Dendritic cell treated with granulocyte-macrophage colony-stimulating factor and Interleukin-4, amounts not matched to agents 40 ng/mL and 50 ng/mL, for 4 days (primary cell): ENCODE results near the gene WFDC10A.
"Not testable (repeated sequence)": the region's sequence is repeated elsewhere in the genome, so short reads cannot be mapped to it uniquely, and the experiment has no call there.

Experiments used
- H3K27ac Mint-ChIP-seq: one replicate; pipeline ENCODE4 v1.8.0; 2022; ENCODE audit warnings: mild to moderate bottlenecking, mixed read lengths
- H3K27me3 Mint-ChIP-seq: one replicate; pipeline ENCODE4 v1.8.0; 2022; ENCODE audit warnings: mild to moderate bottlenecking, mixed read lengths
- H3K36me3 Mint-ChIP-seq: one replicate; pipeline ENCODE4 v1.8.0; 2022; ENCODE audit warnings: low read depth, mixed read lengths
- H3K4me1 Mint-ChIP-seq: one replicate; pipeline ENCODE4 v1.8.0; 2022; ENCODE audit warnings: low read depth, mixed read lengths
- H3K4me3 Mint-ChIP-seq: one replicate; pipeline ENCODE4 v1.8.0; 2022; ENCODE audit warnings: mild to moderate bottlenecking, moderate library complexity, mixed read lengths
- H3K9me3 Mint-ChIP-seq: one replicate; pipeline ENCODE4 v1.8.0; 2022; ENCODE audit warnings: mixed read lengths
- intact Hi-C: fragments of 100-400 bp; cut with micrococcal nuclease; formaldehyde crosslinking; loops from one replicate; pipeline ENCODE4 v1.15.0; 2022

WFDC10A gene

DNA sequence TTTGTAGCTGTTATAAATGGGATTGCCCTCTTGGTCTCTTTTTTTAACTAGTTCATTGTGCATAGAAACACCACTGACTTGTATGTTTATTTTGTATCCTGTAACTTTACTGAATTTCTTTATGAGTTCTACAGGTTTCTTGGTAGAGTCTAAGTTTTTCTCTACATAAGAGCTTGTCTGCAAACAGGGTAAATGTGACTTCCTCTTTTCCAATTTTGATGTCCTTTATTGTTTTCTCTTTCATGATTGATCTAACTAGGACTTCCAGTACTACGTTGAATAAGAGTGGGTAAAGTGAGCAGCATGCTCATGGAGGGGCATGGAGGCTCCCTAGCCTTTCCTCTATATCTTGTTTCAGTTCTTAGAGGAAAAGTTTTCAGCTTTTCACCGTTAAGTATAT, 3.0 kb upstream of the WFDC10A start:
- Mint-ChIP-seq H3K27ac (no peak overlapping the region), H3K27me3 (peaks cover 15% of the 10 kb centered on the region), H3K36me3 (no peaks in the 10 kb centered on the region), H3K4me3 (no peak overlapping the region), H3K4me1 (no peaks in the 10 kb centered on the region), H3K9me3 (peaks cover 7% of the 10 kb centered on the region)
- intact Hi-C loops, result no loop called here

DNA sequence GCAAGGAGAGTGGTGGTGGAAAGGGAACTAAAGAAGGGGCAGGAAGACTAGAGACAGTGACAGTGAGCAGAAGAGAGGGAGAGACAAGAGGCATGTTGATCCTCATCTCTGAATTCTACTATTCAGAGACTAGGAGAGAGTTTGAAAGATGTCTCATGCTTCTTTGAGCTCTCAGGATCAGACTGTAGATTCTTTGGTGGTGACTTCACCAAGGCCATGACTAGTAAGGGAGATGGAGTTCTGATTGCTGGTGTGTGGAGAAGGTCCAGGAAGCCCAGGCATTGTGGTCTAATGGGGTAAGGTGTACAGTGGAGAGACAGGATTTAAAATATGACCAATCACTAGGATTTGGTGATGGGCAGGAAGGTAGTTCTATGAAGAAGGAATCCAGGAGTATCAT, 832 bp downstream of the WFDC10A start:
- Mint-ChIP-seq H3K4me1 (no peaks in the 10 kb centered on the region), H3K27me3 (peaks cover 7% of the 10 kb centered on the region), H3K36me3 (no peaks in the 10 kb centered on the region), H3K27ac (no peak overlapping the region), H3K4me3 (no peak overlapping the region), H3K9me3 (peaks cover 1% of the 10 kb centered on the region)
- intact Hi-C loops, result no loop called here

- peaks cover 7% of the 10 kb centered on the region for H3K27me3 Mint-ChIP-seq
- no peaks in the 10 kb centered on the region for H3K9me3 Mint-ChIP-seq
- no peaks in the 10 kb centered on the region for H3K4me1 Mint-ChIP-seq
Measured at GRCh38 chr20:45631184-45631583, 1.6 kb downstream of the WFDC10A start, which contains the start of gene WFDC9. WFDC9 (minus strand) TSS chr20:45631284; CDS start chr20:45610181, 21,103 bp downstream.

DNA sequence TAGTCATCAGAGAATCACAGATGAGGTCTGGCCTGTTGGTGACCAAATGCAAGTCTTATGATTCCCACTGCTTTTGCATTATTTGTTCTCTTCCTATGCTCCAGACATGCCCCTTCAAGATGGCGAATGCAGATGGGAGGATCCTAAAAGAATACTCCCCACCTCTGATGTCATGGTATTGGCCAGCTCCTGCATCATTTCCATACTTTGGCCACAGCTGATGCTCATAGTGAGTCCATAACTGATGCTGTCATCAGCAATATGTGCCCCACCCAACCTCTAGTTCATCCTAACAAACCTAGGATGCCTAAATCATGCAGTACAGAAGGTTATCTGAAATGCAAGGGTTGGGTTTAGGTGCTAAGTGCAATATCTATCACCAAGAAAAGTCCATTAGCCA, 7.0 kb downstream of the WFDC10A start:
- no peak overlapping the region for H3K27ac Mint-ChIP-seq
- no peaks in the 10 kb centered on the region for H3K9me3 Mint-ChIP-seq
- H3K36me3 Mint-ChIP-seq, result no peaks in the 10 kb centered on the region
- intact Hi-C loops, result no loop called here
- H3K4me3 Mint-ChIP-seq, result no peak overlapping the region
- no peaks in the 10 kb centered on the region for H3K4me1 Mint-ChIP-seq
- H3K27me3 Mint-ChIP-seq, result peaks cover 6% of the 10 kb centered on the region

More at GRCh38 chr20:45631184-45631583, 1.6 kb downstream of the WFDC10A start, which contains the start of gene WFDC9:
- no peak within 1 kb of the TSS for H3K4me3 Mint-ChIP-seq
- no peaks in the 10 kb centered on the region for H3K36me3 Mint-ChIP-seq
- no peak within 1 kb of the TSS for H3K27ac Mint-ChIP-seq
- intact Hi-C loops, result no loop called here

GRCh38 chr20:45639687-45640086, 10.1 kb downstream of the WFDC10A start:
- Mint-ChIP-seq H3K27me3 (peaks cover 12% of the 10 kb centered on the region), H3K27ac (no peak overlapping the region), H3K4me1 (no peaks in the 10 kb centered on the region), H3K9me3 (no peaks in the 10 kb centered on the region), H3K36me3 (no peaks in the 10 kb centered on the region), H3K4me3 (no peak overlapping the region)
- intact Hi-C loops, result no loop called here

DNA sequence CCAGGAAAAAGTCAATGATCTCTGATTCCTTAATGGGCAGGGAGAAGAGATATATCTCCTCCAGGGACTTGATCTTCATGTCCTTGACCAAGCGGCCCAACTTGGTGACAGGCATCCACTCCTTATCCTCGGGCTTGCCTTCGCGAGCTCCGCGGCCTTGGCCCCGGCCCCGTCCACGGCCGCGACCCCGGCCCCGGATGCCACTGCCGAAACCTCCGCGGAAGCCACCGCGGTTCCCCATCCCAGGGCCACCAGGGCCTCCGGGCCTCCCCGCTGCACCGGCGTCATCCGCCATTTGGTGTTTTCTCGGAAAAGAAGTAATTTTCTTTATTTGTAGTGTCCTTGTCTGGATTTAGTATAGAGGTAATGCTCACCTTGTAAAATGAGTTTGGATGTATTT, 11.5 kb downstream of the WFDC10A start:
- peaks cover 13% of the 10 kb centered on the region for H3K27me3 Mint-ChIP-seq
- not testable (repeated sequence) for H3K36me3 Mint-ChIP-seq, H3K4me3 Mint-ChIP-seq

GRCh38 chr20:45645869-45646268, 16.3 kb downstream of the WFDC10A start:
- H3K36me3 Mint-ChIP-seq, H3K4me3 Mint-ChIP-seq, H3K27ac Mint-ChIP-seq, H3K4me1 Mint-ChIP-seq, intact Hi-C loops, H3K9me3 Mint-ChIP-seq, H3K27me3 Mint-ChIP-seq: not testable (repeated sequence)

More for the DNA sequence above, 11.5 kb downstream of the WFDC10A start:
- H3K27ac Mint-ChIP-seq, H3K9me3 Mint-ChIP-seq, intact Hi-C loops, H3K4me1 Mint-ChIP-seq: not testable (repeated sequence)

DNA sequence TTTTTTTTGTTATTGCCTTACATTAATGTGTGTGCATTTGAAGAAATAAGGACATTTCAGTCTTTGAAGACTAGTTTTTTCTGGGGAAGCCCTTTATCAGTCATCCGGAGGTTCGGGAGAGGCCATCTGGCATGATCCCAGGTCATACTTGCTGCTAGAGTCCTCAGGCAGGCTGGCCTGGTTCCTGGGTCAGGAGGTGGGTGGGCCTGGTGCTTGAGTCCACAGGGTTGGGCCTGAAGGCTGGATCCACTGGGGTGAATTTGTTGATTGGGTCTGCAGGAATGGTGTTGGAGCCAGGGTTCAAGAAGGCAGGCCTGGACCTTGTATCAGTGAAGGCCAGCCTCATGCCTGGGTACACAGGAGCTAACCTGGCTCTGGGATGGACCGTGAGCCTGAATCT, 17.3 kb downstream of the WFDC10A start:
- Mint-ChIP-seq H3K27me3 (peaks cover 9% of the 10 kb centered on the region), H3K4me3 (no peak overlapping the region), H3K4me1 (no peaks in the 10 kb centered on the region), H3K9me3 (no peaks in the 10 kb centered on the region), H3K27ac (no peak overlapping the region), H3K36me3 (no peaks in the 10 kb centered on the region)
- intact Hi-C loops, result no loop called here

GRCh38 chr20:45647441-45648050, 18.0 kb downstream of the WFDC10A start:
- no peak overlapping the region for H3K27ac Mint-ChIP-seq
- intact Hi-C loops, result no loop called here
- no peaks in the 10 kb centered on the region for H3K4me1 Mint-ChIP-seq
- H3K36me3 Mint-ChIP-seq, result no peaks in the 10 kb centered on the region
- peaks cover 9% of the 10 kb centered on the region for H3K27me3 Mint-ChIP-seq
- H3K4me3 Mint-ChIP-seq, result no peak overlapping the region
- no peaks in the 10 kb centered on the region for H3K9me3 Mint-ChIP-seq

DNA sequence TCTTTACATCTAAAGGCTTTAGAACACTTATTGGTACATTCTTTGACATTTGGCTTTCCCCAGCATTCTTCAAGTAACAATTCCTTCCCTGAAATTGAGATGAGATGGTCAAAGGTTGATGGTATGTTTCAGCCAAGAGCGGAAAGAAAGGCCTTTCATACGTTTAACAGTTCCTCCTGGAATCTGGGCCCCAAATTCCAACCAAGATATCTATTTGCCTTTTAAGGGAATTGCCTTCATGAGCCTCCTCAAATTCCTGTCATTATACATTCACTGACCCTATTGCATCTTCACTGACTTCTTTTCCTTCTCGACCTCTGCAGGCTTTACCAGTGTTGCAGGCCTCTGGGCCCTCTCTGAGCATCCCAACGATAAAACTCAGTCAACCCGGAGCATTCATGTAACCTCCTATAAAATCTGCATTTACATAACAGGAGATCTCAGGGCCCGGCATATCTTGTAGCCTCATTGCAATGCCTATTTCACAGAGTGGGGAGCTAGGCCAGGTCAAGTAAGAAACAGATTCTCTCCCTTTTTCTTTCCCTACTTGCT, 19.8 kb downstream of the WFDC10A start:
- intact Hi-C loops, result no loop called here
- Mint-ChIP-seq H3K27ac (no peak overlapping the region), H3K27me3 (peaks cover 5% of the 10 kb centered on the region), H3K9me3 (no peaks in the 10 kb centered on the region), H3K4me3 (no peak overlapping the region), H3K36me3 (no peaks in the 10 kb centered on the region), H3K4me1 (no peaks in the 10 kb centered on the region)

- H3K4me1 Mint-ChIP-seq, H3K9me3 Mint-ChIP-seq, H3K36me3 Mint-ChIP-seq, H3K27me3 Mint-ChIP-seq, H3K27ac Mint-ChIP-seq, intact Hi-C loops, H3K4me3 Mint-ChIP-seq: not testable (repeated sequence)
Measured at GRCh38 chr20:45651726-45652125, 22.2 kb downstream of the WFDC10A start.

DNA sequence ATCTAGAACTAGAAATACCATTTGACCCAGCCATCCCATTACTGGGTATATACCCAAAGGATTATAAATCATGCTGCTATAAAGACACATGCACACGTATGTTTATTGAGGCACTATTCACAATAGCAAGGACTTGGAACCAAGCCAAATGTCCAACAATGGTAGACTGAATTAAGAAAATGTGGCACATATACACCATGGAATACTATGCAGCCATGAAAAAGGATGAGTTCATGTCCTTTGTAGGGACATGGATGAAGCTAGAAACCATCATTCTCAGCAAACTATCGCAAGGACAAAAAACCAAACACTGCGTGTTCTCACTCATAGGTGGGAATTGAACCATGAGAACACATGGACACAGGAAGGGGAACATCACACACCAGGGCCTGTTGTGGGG, 27.5 kb downstream of the WFDC10A start:
- H3K36me3 Mint-ChIP-seq, H3K27me3 Mint-ChIP-seq, H3K27ac Mint-ChIP-seq, intact Hi-C loops, H3K4me3 Mint-ChIP-seq, H3K4me1 Mint-ChIP-seq, H3K9me3 Mint-ChIP-seq: not testable (repeated sequence)

DNA sequence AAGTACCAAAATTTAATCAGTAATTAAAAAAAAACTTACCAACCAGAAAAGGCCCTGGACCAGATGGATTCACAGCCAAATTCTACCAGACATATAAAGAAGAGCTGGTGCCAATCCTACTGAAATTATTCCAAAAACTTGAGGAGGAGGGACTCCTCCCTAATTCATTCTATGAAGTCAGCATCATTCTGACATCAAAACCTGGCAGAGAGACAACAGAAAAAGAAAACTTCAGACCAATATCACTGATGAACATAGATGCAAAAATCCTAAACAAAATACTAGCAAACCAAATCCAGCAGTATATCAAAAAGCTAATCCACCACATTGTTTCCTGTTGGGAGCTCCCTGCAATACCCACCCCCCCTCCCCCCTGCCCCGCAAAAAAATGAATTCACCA, 40.6 kb downstream of the WFDC10A start, which contains the start of gene WFDC11:
Gene WFDC11 (minus strand): TSS at position 101 of the 400 bp plus-strand sequence. CDS start 19,639 bp downstream, outside the sequence.
- H3K4me1 Mint-ChIP-seq, result no peaks in the 10 kb centered on the region
- H3K27ac Mint-ChIP-seq, result no peak within 1 kb of the TSS
- H3K36me3 Mint-ChIP-seq, result no peaks in the 10 kb centered on the region
- H3K27me3 Mint-ChIP-seq, result peaks cover 22% of the 10 kb centered on the region
- H3K9me3 Mint-ChIP-seq, result no peaks in the 10 kb centered on the region
- H3K4me3 Mint-ChIP-seq, result no peak within 1 kb of the TSS
- intact Hi-C loops, result no loop called here

GRCh38 chr20:45672765-45673164, 43.2 kb downstream of the WFDC10A start:
- Mint-ChIP-seq H3K9me3 (no peaks in the 10 kb centered on the region), H3K27ac (no peak overlapping the region), H3K27me3 (peaks cover 24% of the 10 kb centered on the region), H3K4me1 (no peaks in the 10 kb centered on the region), H3K36me3 (no peaks in the 10 kb centered on the region), H3K4me3 (no peak overlapping the region)
- intact Hi-C loops, result no loop called here

DNA sequence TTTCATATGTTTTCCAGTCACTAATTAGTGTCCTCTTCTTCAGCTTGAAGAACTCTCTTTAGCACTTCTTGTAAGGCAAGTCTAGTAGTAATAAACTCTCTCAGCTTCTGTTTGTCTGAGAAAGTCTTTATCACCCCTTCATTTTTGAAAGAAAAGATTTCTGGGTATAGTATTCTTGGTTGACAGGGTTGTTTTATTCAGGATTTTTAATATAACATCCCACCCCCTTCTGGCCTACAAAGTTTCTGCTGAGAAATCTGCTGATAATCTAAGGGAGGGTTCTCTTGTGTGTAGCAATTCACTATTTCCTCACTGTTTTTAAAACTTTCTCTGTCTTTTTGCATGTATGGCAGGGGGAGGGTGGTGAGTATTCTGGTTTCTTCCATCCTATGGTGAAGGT, 50.1 kb downstream of the WFDC10A start:
- Mint-ChIP-seq H3K4me1 (no peaks in the 10 kb centered on the region), H3K27me3 (peaks cover 4% of the 10 kb centered on the region), H3K4me3 (no peak overlapping the region), H3K36me3 (no peaks in the 10 kb centered on the region), H3K27ac (no peak overlapping the region), H3K9me3 (peaks cover 23% of the 10 kb centered on the region)
- intact Hi-C loops, result no loop called here
